A549 (cell line): ENCODE measurements around the gene PREX1. TPM values are rescaled to one million over a fixed set of nuclear protein-coding genes. Genes with fewer than 3 reads are reported as not detected.

Experiments used
- ATAC-seq, 2 experiments: fragments of 200-7000 bp in 1 of 2; fragments of >200 bp in 1 of 2; cut with Nextera tagmentation in 1 of 2; cut with Tn5 transposase in 1 of 2; 3 replicates each; pipeline versions ENCODE4 v1.8.0 to v1.9.1; 2018 to 2020; ENCODE audit warnings: mild to moderate bottlenecking in 1 of 2, moderate library complexity in 1 of 2
- CTCF ChIA-PET: fragments of 300-600 bp; sonication (Branson Sonifier 250); formaldehyde crosslinking; extraction: SDS; loops from one replicate; lab custom pipeline; 2021; ENCODE audit warnings: antibody characterized with exemption, inconsistent platforms; lab: Yijun Ruan, JAX
- POLR2A ChIA-PET: fragments of 350-600 bp; formaldehyde crosslinking; extraction: SDS; loops from one replicate; lab custom pipeline; 2021; ENCODE audit warnings: antibody characterized with exemption, inconsistent platforms; lab: Yijun Ruan, JAX
- DNase-seq, 2 experiments: peaks; one replicate each; pipeline versions ENCODE4 v3.0.0 to v3.0.0-alpha.2; 2011 to 2016; ENCODE audit warnings: low read depth in 1 of 2, low spot score in 1 of 2
- FAIRE-seq: peaks from 2 replicates; lab custom pipeline; 2011; peaks lifted over from hg19 to GRCh38; lab: Jason Lieb, UNC
- H3K27ac ChIP-seq, 2 experiments: fragments of >200 bp; sonication (Bioruptor Twin); formaldehyde crosslinking; 3 replicates each; pipeline ENCODE4 v1.5.1; 2016 to 2017
- H3K4me1 ChIP-seq: fragments of >200 bp; sonication (Bioruptor Twin); formaldehyde crosslinking; 3 replicates; pipeline ENCODE4 v1.6.1; 2016
- H3K4me2 ChIP-seq: fragments of >200 bp; sonication (Bioruptor Twin); formaldehyde crosslinking; 3 replicates; pipeline ENCODE4 v1.6.1; 2016
- H3K4me3 ChIP-seq: fragments of >200 bp; sonication (Bioruptor Twin); formaldehyde crosslinking; 3 replicates; pipeline ENCODE4 v1.5.1; 2016
- H3K9me3 ChIP-seq: fragments of >200 bp; sonication (Bioruptor Twin); formaldehyde crosslinking; 3 replicates; pipeline ENCODE4 v1.6.1; 2016
- BCL3 ChIP-seq: fragments of >200 bp; sonication (Bioruptor Twin); formaldehyde crosslinking; IDR thresholded peaks from 3 replicates; pipeline ENCODE4 v1.6.1; 2016
- BHLHE40 ChIP-seq: IDR thresholded peaks from 2 replicates; pipeline ENCODE4 v1.6.1; 2012; ENCODE audit warnings: low read depth, low read length, inconsistent platforms
- CBX8 ChIP-seq: fragments of 200-600 bp; sonication (generic); IDR thresholded peaks from 2 replicates; pipeline ENCODE4 v1.6.1; 2016
- EHF ChIP-seq: fragments of 250-450 bp; sonication (Bioruptor Pico); IDR thresholded peaks from 2 replicates; pipeline ENCODE4 v1.5.0; 2020; ENCODE audit warnings: mild to moderate bottlenecking
- FOSB ChIP-seq: fragments of 250-450 bp; sonication (Bioruptor Pico); IDR thresholded peaks from 2 replicates; pipeline ENCODE4 v1.5.0; 2020; ENCODE audit warnings: mild to moderate bottlenecking, moderate library complexity
- HDAC2 ChIP-seq: fragments of 200-600 bp; sonication (generic); IDR thresholded peaks from 2 replicates; pipeline ENCODE4 v1.6.1; 2016
- HEYL ChIP-seq: fragments of 250-450 bp; sonication (Bioruptor Pico); IDR thresholded peaks from 2 replicates; pipeline ENCODE4 v1.8.0; 2021; ENCODE audit warnings: mild to moderate bottlenecking, moderate library complexity
- HMGXB4 ChIP-seq: fragments of 250-450 bp; sonication (Bioruptor Pico); IDR thresholded peaks from 2 replicates; pipeline ENCODE4 v1.5.0; 2021; ENCODE audit warnings: mild to moderate bottlenecking, moderate library complexity, borderline replicate concordance
- HOXA7 ChIP-seq: fragments of 250-450 bp; sonication (Bioruptor Pico); IDR thresholded peaks from 2 replicates; pipeline ENCODE4 v1.5.0; 2020; ENCODE audit warnings: mild to moderate bottlenecking, moderate library complexity
- HOXB13 ChIP-seq: fragments of 250-450 bp; sonication (Bioruptor Pico); IDR thresholded peaks from 2 replicates; pipeline ENCODE4 v1.5.0; 2020; ENCODE audit warnings: low read depth, mild to moderate bottlenecking, moderate library complexity
- JUNB ChIP-seq: fragments of >200 bp; sonication (Bioruptor Twin); formaldehyde crosslinking; IDR thresholded peaks from 2 replicates; pipeline ENCODE4 v1.6.1; 2016
- KDM1A ChIP-seq: fragments of 200-600 bp; sonication (generic); IDR thresholded peaks from 2 replicates; pipeline ENCODE4 v1.6.1; 2016; ENCODE audit warnings: low read depth, mild to moderate bottlenecking
- KDM5A ChIP-seq: fragments of 200-600 bp; sonication (generic); IDR thresholded peaks from 2 replicates; pipeline ENCODE4 v1.6.1; 2016; ENCODE audit warnings: antibody characterized with exemption, mild to moderate bottlenecking
- MAFK ChIP-seq: fragments of 450-650 bp; IDR thresholded peaks from 2 replicates; pipeline ENCODE4 v1.6.1; 2014; ENCODE audit not compliant: partially characterized antibody
- MAZ ChIP-seq: fragments of 150-350 bp; IDR thresholded peaks from 2 replicates; pipeline ENCODE4 v1.6.1; 2014; ENCODE audit warnings: antibody characterized with exemption, low read depth, low read length, borderline replicate concordance
- NR3C1 ChIP-seq: fragments of >200 bp; sonication (Bioruptor Twin); formaldehyde crosslinking; IDR thresholded peaks from 3 replicates; pipeline ENCODE4 v1.6.1; 2017
- PHF8 ChIP-seq: fragments of 200-600 bp; sonication (generic); IDR thresholded peaks from 2 replicates; pipeline ENCODE4 v1.6.1; 2016; ENCODE audit warnings: low read depth, mild to moderate bottlenecking, antibody characterized with exemption, moderate library complexity, borderline replicate concordance
- RAD21 ChIP-seq, 2 experiments: fragments of >200 bp in 1 of 2; sonication (Bioruptor Twin) in 1 of 2; formaldehyde crosslinking in 1 of 2; IDR thresholded peaks in 1 of 2; conservative IDR thresholded peaks in 1 of 2; 2 replicates in 1 of 2; 3 replicates in 1 of 2; pipeline ENCODE4 v1.6.1; 2012 to 2018; ENCODE audit warnings: inconsistent platforms in 1 of 2
- RFX5 ChIP-seq: fragments of 450-650 bp; IDR thresholded peaks from 2 replicates; pipeline ENCODE4 v1.7.1; 2014; ENCODE audit warnings: antibody characterized with exemption, mild to moderate bottlenecking, moderate library complexity
- RNF2 ChIP-seq: fragments of 200-600 bp; sonication (generic); IDR thresholded peaks from 2 replicates; pipeline ENCODE4 v1.6.1; 2016; ENCODE audit warnings: low read depth, mild to moderate bottlenecking, antibody characterized with exemption, moderate library complexity, borderline replicate concordance
- SREBF2 ChIP-seq: fragments of 450-650 bp; IDR thresholded peaks from 2 replicates; pipeline ENCODE4 v1.6.1; 2014; ENCODE audit warnings: mild to moderate bottlenecking, moderate library complexity
- TFCP2L1 ChIP-seq: fragments of 250-450 bp; sonication (Bioruptor Pico); IDR thresholded peaks from 2 replicates; pipeline ENCODE4 v1.5.0; 2021; ENCODE audit warnings: mild to moderate bottlenecking
- TP53 ChIP-seq: fragments of 250-450 bp; sonication (Bioruptor Pico); IDR thresholded peaks from 2 replicates; pipeline ENCODE4 v1.5.0; 2021; ENCODE audit warnings: mild to moderate bottlenecking, moderate library complexity
- ZC3H11A ChIP-seq: fragments of 450-650 bp; IDR thresholded peaks from 2 replicates; pipeline ENCODE4 v1.6.1; 2014; ENCODE audit warnings: antibody characterized with exemption, mild to moderate bottlenecking
- ZSCAN20 ChIP-seq: fragments of 250-450 bp; sonication (Bioruptor Pico); IDR thresholded peaks from 2 replicates; pipeline ENCODE4 v1.8.0; 2022; ENCODE audit warnings: mild to moderate bottlenecking, moderate library complexity
- WGBS: methylation state at CpG from one replicate; pipeline ENCODE4 v1.1.6; 2017; ENCODE audit errors: missing lambda C conversion rate; 5-methylcytosine and 5-hydroxymethylcytosine counted together
- polyA plus RNA-seq, 4 experiments: library from polyadenylated mRNA; depleted of rRNA in 3 of 4; stranded (reverse); fragments of >200 nt; fragmentation: RNase III in 1 of 4; extraction: RNeasy Plus Mini Kit Qiagen cat#74134 plus additional on column Dnase treatment in 1 of 4; gene quantifications; 2 replicates in 3 of 4; 3 replicates in 1 of 4; pipeline ENCODE4 v1.2.3, GENCODE V29; 2011 to 2017
- TF ChIP-seq, protein P1 (sequence below): fragments of >200 bp; sonication (Bioruptor Twin); formaldehyde crosslinking; IDR thresholded peaks from 3 replicates; pipeline ENCODE4 v1.5.1; 2016
- TF ChIP-seq, protein P2 (sequence below): fragments of 450-650 bp; IDR thresholded peaks from 2 replicates; pipeline ENCODE4 v1.6.1; 2014; ENCODE audit warnings: antibody characterized with exemption
- TF ChIP-seq, protein P3 (sequence below): fragments of 250-450 bp; sonication (Bioruptor Pico); IDR thresholded peaks from 2 replicates; pipeline ENCODE4 v1.5.0; 2020; ENCODE audit warnings: low read depth, mild to moderate bottlenecking, moderate library complexity

The PREX1 gene
- polyA plus RNA-seq, 2 of the 4 experiments (the other 2 are of a cell fraction) = 3.6 to 4.2 TPM

DNA sequence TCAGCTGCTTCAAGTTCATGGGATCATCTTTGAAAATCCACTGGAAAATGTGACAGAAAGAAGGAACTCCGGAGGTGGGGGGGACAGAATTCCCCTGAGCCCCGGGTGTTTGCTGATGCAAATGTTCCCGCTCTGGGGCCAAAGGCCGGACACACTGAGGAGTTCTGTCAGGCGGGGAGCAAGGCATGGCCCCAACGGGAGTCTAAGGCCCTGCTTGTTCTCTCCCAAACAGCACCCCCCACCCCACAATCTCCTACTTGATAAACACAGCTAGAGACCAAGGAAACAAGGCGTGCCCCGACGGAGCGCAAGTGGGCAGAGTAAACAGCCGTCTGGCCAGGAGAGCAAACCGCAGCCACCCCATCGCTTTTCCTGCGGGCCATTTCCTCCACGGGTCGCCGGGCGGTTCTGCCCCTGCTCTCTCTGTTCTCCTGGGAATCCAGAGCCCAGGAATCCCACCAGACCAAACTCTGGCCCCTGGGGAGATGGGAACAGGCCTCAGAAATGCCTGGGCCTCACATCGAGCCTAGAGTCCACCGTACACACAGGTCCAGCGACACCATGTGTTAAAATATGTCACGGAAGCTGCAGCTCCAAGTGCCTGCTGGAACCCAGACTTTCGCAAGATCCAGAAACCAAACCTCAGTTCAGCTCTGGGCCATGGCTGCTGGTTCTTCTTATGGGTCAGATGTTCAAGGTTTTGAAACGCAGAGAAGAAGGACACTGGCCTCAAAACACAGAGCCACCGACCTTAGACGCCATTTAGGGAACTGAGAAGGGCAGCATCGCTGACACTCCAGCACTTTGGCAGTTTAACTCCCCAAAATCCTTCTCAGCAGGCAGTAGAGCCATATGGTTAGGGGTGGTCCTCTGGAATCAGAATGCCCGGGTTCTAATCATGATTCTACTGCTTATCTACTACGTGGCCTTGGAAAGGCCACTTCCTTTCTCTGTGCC lies 104.2 kb downstream of the PREX1 start:
- Histone ChIP-seq H3K4me2 (peak overlapping the region; percentile 62), H3K4me1 (peaks cover 25% of the 10 kb centered on the region), H3K9me3 (no peaks in the 10 kb centered on the region), H3K4me3 (no peak overlapping the region), H3K27ac (peak overlapping the region in 1 of 2 experiments; percentile 59; a peak in 2 of 6 replicates)
- POLR2A ChIA-PET = no interaction called here
- ATAC-seq (no peak; a peak in 1 of 6 replicates), DNase-seq (no peak), FAIRE-seq (no peak)
- WGBS = 72% methylated on average over 26 of the region's 29 CpGs
- CTCF ChIA-PET = interaction anchor here (0.7 to 1.5 kb wide), 2 partner anchors 66 to 181 kb away, joined by 5 read pairs; no protein-coding TSS in a partner anchor
- TF ChIP-seq HOXA7 (CRISPR knock-in tag) = no peak
- TF ChIP-seq TFCP2L1 (CRISPR knock-in tag) = no peak
- TF ChIP-seq FOSB (CRISPR knock-in tag) = no peak
- no peak for TF ChIP-seq KDM5A
- no peak for TF ChIP-seq PHF8
- no peak for TF ChIP-seq HMGXB4 (CRISPR knock-in tag)
- TF ChIP-seq BCL3 = no peak
- TF ChIP-seq RNF2 = no peak
- TF ChIP-seq CBX8 = no peak
- TF ChIP-seq, protein P1, sequence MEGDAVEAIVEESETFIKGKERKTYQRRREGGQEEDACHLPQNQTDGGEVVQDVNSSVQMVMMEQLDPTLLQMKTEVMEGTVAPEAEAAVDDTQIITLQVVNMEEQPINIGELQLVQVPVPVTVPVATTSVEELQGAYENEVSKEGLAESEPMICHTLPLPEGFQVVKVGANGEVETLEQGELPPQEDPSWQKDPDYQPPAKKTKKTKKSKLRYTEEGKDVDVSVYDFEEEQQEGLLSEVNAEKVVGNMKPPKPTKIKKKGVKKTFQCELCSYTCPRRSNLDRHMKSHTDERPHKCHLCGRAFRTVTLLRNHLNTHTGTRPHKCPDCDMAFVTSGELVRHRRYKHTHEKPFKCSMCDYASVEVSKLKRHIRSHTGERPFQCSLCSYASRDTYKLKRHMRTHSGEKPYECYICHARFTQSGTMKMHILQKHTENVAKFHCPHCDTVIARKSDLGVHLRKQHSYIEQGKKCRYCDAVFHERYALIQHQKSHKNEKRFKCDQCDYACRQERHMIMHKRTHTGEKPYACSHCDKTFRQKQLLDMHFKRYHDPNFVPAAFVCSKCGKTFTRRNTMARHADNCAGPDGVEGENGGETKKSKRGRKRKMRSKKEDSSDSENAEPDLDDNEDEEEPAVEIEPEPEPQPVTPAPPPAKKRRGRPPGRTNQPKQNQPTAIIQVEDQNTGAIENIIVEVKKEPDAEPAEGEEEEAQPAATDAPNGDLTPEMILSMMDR = no peak
- TF ChIP-seq ZC3H11A = no peak
- no peak for TF ChIP-seq ZSCAN20
- no peak for TF ChIP-seq HEYL
- no peak for TF ChIP-seq TP53 (CRISPR knock-in tag)
- no peak for TF ChIP-seq RAD21 (conservative IDR thresholded peaks at IDR 0.05 in 1 of 2, IDR thresholded peaks at IDR 0.05 in 1 of 2)
- no peak for TF ChIP-seq NR3C1
- TF ChIP-seq EHF (CRISPR knock-in tag) = no peak
- TF ChIP-seq SREBF2 = no peak
- no peak for TF ChIP-seq MAFK
- TF ChIP-seq, all 56 proteins: peak for 0

DNA sequence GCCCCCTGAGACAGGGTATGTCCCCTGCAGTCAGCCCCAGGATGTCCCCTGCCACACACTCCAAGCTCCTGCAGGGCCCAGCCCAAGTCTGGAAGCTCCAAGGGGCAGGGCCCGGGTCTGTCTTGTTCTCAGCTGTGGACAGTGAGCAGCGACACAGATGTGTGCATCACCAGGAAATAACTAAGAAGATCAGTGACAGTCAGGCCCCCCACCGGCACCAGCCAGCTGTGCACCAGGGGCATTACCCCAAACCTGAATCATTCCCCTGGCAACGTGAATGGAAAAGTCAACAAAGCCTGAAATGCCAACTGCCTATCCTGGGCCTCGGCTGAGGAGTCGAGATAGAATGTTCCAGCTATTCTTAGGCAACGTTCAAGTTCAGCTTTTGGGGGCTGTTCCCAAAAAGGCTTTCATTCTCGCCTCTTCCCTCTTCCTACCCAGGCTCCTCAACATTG lies 105.0 kb downstream of the PREX1 start:
- peak overlapping the region in 1 of 2 experiments; percentile 59; a peak in 2 of 6 replicates for H3K27ac ChIP-seq
- FAIRE-seq (no peak), DNase-seq (peak; percentile 29 to 35), ATAC-seq (peak; percentile 48 to 54; a peak in 5 of 6 replicates)
- ChIA-PET CTCF (interaction anchor here (1.6 to 1.9 kb wide), 2 partner anchors 65 to 182 kb away, joined by 4 to 5 read pairs; no protein-coding TSS in a partner anchor), POLR2A (no interaction called here)
- H3K4me3 ChIP-seq = no peak overlapping the region
- no peaks in the 10 kb centered on the region for H3K9me3 ChIP-seq
- 49% methylated on average over 6 of the region's 8 CpGs for WGBS
- peak overlapping the region; percentile 62 for H3K4me2 ChIP-seq
- H3K4me1 ChIP-seq = peaks cover 25% of the 10 kb centered on the region
- TF ChIP-seq TP53 (CRISPR knock-in tag) = no peak
- TF ChIP-seq SREBF2 = no peak
- TF ChIP-seq, protein P2, sequence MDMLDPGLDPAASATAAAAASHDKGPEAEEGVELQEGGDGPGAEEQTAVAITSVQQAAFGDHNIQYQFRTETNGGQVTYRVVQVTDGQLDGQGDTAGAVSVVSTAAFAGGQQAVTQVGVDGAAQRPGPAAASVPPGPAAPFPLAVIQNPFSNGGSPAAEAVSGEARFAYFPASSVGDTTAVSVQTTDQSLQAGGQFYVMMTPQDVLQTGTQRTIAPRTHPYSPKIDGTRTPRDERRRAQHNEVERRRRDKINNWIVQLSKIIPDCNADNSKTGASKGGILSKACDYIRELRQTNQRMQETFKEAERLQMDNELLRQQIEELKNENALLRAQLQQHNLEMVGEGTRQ = no peak
- no peak for TF ChIP-seq RFX5
- TF ChIP-seq JUNB = no peak
- TF ChIP-seq KDM1A = no peak
- no peak for TF ChIP-seq BCL3
- TF ChIP-seq ZSCAN20 = no peak
- TF ChIP-seq BHLHE40 = no peak
- no peak for TF ChIP-seq MAZ
- no peak for TF ChIP-seq HOXB13 (CRISPR knock-in tag)
- TF ChIP-seq HDAC2 = no peak
- TF ChIP-seq, protein P3, sequence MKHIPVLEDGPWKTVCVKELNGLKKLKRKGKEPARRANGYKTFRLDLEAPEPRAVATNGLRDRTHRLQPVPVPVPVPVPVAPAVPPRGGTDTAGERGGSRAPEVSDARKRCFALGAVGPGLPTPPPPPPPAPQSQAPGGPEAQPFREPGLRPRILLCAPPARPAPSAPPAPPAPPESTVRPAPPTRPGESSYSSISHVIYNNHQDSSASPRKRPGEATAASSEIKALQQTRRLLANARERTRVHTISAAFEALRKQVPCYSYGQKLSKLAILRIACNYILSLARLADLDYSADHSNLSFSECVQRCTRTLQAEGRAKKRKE = no peak
